ENCODE data around the gene STK26.

GRCh38 chrX:132022967-132023895, at the start of gene STK26:
- TF ChIP-seq YY1 (IDR thresholded peaks at IDR 0.05; ENCODE audit: insufficient read depth, insufficient read length) (no peak), ZNF274 (IDR thresholded peaks at IDR 0.05; ENCODE audit: low read depth, low read length) (no peak)
